H1 (cell line): ENCODE results near the gene NOL3. TPM values are rescaled to one million over a fixed set of nuclear protein-coding genes. Genes with fewer than 3 reads are reported as not detected.

ENCODE experiments used
- CTCF ChIA-PET: fragments of 300-600 bp; sonication (Branson Sonifier 250); formaldehyde crosslinking; loops from one replicate; lab custom pipeline; 2021; ENCODE audit not compliant: partially characterized antibody; lab: Charles Lee
- POLR2A ChIA-PET: fragments of 300-600 bp; sonication (Branson Sonifier 250); formaldehyde crosslinking; loops from one replicate; lab custom pipeline; 2021; ENCODE audit warnings: inconsistent platforms; ENCODE audit not compliant: partially characterized antibody; lab: Charles Lee
- DNase-seq, 2 experiments: peaks; one replicate each; pipeline versions ENCODE4 v3.0.0 to v3.0.0-alpha.2; 2010 to 2022; ENCODE audit warnings: low spot score in 2 of 2, low read depth in 1 of 2, mixed read lengths in 1 of 2
- FAIRE-seq: peaks from 2 replicates; lab custom pipeline; 2011; peaks lifted over from hg19 to GRCh38; lab: Jason Lieb, UNC
- H2AFZ ChIP-seq: 2 replicates; pipeline ENCODE4 v1.8.1; 2012; ENCODE audit warnings: low read length, inconsistent platforms
- H2AK5ac ChIP-seq: 2 replicates; pipeline ENCODE4 v1.6.1; 2013; ENCODE audit warnings: low read depth, low read length
- H2BK120ac ChIP-seq: replicated peaks from 2 replicates; pipeline ENCODE3; 2013; ENCODE audit warnings: low read depth, low read length, inconsistent platforms
- H2BK12ac ChIP-seq: 2 replicates; pipeline ENCODE4 v1.6.1; 2013; ENCODE audit warnings: low read depth, low read length
- H2BK15ac ChIP-seq: 2 replicates; pipeline ENCODE4 v1.6.1; 2013; ENCODE audit warnings: low read length
- H2BK20ac ChIP-seq: 2 replicates; pipeline ENCODE4 v1.6.1; 2013; ENCODE audit warnings: low read length
- H2BK5ac ChIP-seq: 2 replicates; pipeline ENCODE4 v1.6.1; 2013; ENCODE audit warnings: low read depth, low read length
- H3K14ac ChIP-seq: 2 replicates; pipeline ENCODE4 v1.6.1; 2013; ENCODE audit warnings: inconsistent platforms; ENCODE audit not compliant: insufficient read length
- H3K18ac ChIP-seq: 2 replicates; pipeline ENCODE4 v1.6.1; 2013; ENCODE audit warnings: low read length; ENCODE audit errors: extremely low read depth
- H3K23ac ChIP-seq: 2 replicates; pipeline ENCODE4 v1.6.1; 2013; ENCODE audit warnings: inconsistent platforms; ENCODE audit not compliant: insufficient read length
- H3K23me2 ChIP-seq: 2 replicates; pipeline ENCODE4 v1.6.1; 2013; ENCODE audit warnings: low read depth, low read length
- H3K27ac ChIP-seq: 2 replicates; pipeline ENCODE4 v1.6.1; 2011; ENCODE audit warnings: low read depth, low read length, inconsistent platforms
- H3K27me3 ChIP-seq, 4 experiments: replicated peaks in 1 of 4; 1 replicate in 1 of 4; 2 replicates in 3 of 4; pipeline versions ENCODE4 v1.6.1 to v1.8.1; 2011 to 2013; ENCODE audit warnings: low read length in 3 of 4, mild to moderate bottlenecking in 3 of 4, inconsistent platforms in 2 of 4, mixed read lengths in 2 of 4, moderate library complexity in 1 of 4; ENCODE audit not compliant: control insufficient read depth in 3 of 4, insufficient read depth in 3 of 4; ENCODE audit errors: extremely low read depth in 1 of 4
- H3K36me3 ChIP-seq, 4 experiments: 2 replicates each; pipeline versions ENCODE4 v1.6.1 to v1.8.1; 2011 to 2013; ENCODE audit warnings: mild to moderate bottlenecking in 4 of 4, low read length in 3 of 4, moderate library complexity in 2 of 4, control low read depth in 1 of 4, inconsistent platforms in 1 of 4; ENCODE audit not compliant: insufficient read depth in 4 of 4, control insufficient read depth in 2 of 4
- H3K4ac ChIP-seq: replicated peaks from 2 replicates; pipeline ENCODE3; 2013; ENCODE audit warnings: low read length, low read depth, mixed read lengths, inconsistent platforms; ENCODE audit not compliant: insufficient read length
- H3K4me1 ChIP-seq, 4 experiments: replicated peaks in 1 of 4; 1 replicate in 1 of 4; 2 replicates in 3 of 4; pipeline versions ENCODE4 v1.6.1 to v1.8.1; 2011 to 2013; ENCODE audit warnings: low read length in 3 of 4, inconsistent platforms in 2 of 4, mixed read lengths in 1 of 4; ENCODE audit not compliant: insufficient read depth in 4 of 4, control insufficient read depth in 3 of 4
- H3K4me2 ChIP-seq, 2 experiments: 2 replicates each; pipeline versions ENCODE4 v1.6.1 to v1.8.1; 2011 to 2013; ENCODE audit warnings: low read depth in 2 of 2, low read length in 2 of 2, control low read depth in 1 of 2, inconsistent platforms in 1 of 2, mild to moderate bottlenecking in 1 of 2; ENCODE audit not compliant: insufficient read depth in 1 of 2
- H3K4me3 ChIP-seq, 4 experiments: fragments of 200-600, 300-600 bp in 1 of 4; sonication (generic), shearing (Covaris generic), sonication (Bioruptor Twin) in 1 of 4; 2 replicates each; pipeline versions ENCODE4 v1.5.1 to v1.8.1; 2011 to 2016; ENCODE audit warnings: low read length in 4 of 4, low read depth in 3 of 4, control low read depth in 2 of 4, inconsistent platforms in 2 of 4, mild to moderate bottlenecking in 2 of 4, mixed read lengths in 1 of 4, moderate library complexity in 1 of 4; ENCODE audit not compliant: insufficient read depth in 2 of 4; ENCODE audit errors: extremely low read depth in 1 of 4
- H3K56ac ChIP-seq: replicated peaks from 2 replicates; pipeline ENCODE3; 2013; ENCODE audit warnings: low read depth, mild to moderate bottlenecking, mixed read lengths, low read length, inconsistent platforms; ENCODE audit not compliant: insufficient read length
- H3K79me1 ChIP-seq: 2 replicates; pipeline ENCODE4 v1.6.1; 2013; ENCODE audit warnings: low read depth, low read length, control low read depth
- H3K79me2 ChIP-seq, 2 experiments: 2 replicates each; pipeline versions ENCODE4 v1.6.1 to v1.8.1; 2012 to 2013; ENCODE audit warnings: low read length in 2 of 2, mild to moderate bottlenecking in 2 of 2, inconsistent platforms in 1 of 2; ENCODE audit not compliant: insufficient read depth in 2 of 2, control insufficient read depth in 1 of 2
- H3K9ac ChIP-seq, 4 experiments: replicated peaks in 1 of 4; 1 replicate in 1 of 4; 2 replicates in 3 of 4; pipeline versions ENCODE4 v1.6.1 to v1.8.1; 2011 to 2013; ENCODE audit warnings: low read depth in 3 of 4, low read length in 3 of 4, control low read depth in 2 of 4, mild to moderate bottlenecking in 2 of 4, moderate library complexity in 2 of 4, inconsistent platforms in 1 of 4; ENCODE audit errors: extremely low read depth in 1 of 4
- H3K9me3 ChIP-seq, 2 experiments: 2 replicates each; pipeline versions ENCODE4 v1.6.1 to v1.8.1; 2012 to 2013; ENCODE audit warnings: mild to moderate bottlenecking in 2 of 2, moderate library complexity in 2 of 2, control low read depth in 1 of 2, inconsistent platforms in 1 of 2, low read depth in 1 of 2, low read length in 1 of 2, mixed read lengths in 1 of 2; ENCODE audit not compliant: insufficient read depth in 2 of 2
- H4K20me1 ChIP-seq, 2 experiments: replicated peaks in 1 of 2; 2 replicates each; pipeline versions ENCODE3 to v1.8.1; 2011 to 2013; ENCODE audit warnings: inconsistent platforms in 2 of 2, low read length in 2 of 2, mild to moderate bottlenecking in 1 of 2; ENCODE audit not compliant: insufficient read depth in 2 of 2, control insufficient read depth in 1 of 2
- H4K5ac ChIP-seq: 2 replicates; pipeline ENCODE4 v1.6.1; 2013; ENCODE audit warnings: low read length, low read depth, mixed read lengths, inconsistent platforms; ENCODE audit not compliant: insufficient read length
- H4K8ac ChIP-seq: 2 replicates; pipeline ENCODE4 v1.8.0; 2013; ENCODE audit warnings: mild to moderate bottlenecking, moderate library complexity, low read length, inconsistent platforms; ENCODE audit not compliant: insufficient read depth; ENCODE audit errors: extremely low read depth
- H4K91ac ChIP-seq: replicated peaks from 2 replicates; pipeline ENCODE3; 2013; ENCODE audit warnings: low read length, mixed read lengths, inconsistent platforms; ENCODE audit not compliant: insufficient read length
- CEBPB ChIP-seq: IDR thresholded peaks from 2 replicates; pipeline ENCODE4 v1.6.1; 2012; ENCODE audit warnings: low read depth, low read length
- RBBP5 ChIP-seq: IDR thresholded peaks from 2 replicates; pipeline ENCODE4 v1.7.1; 2012; ENCODE audit warnings: low read depth, mild to moderate bottlenecking, inconsistent platforms, low read length, moderate library complexity, borderline replicate concordance
- WGBS, 2 experiments: shearing (Covaris generic) in 1 of 2; methylation state at CpG; one replicate each; pipeline versions ENCODE4 v1.1.6 to v1.1.7; 2013 to 2015; ENCODE audit warnings: low lambda C conversion rate in 2 of 2, mixed read lengths in 2 of 2, inconsistent platforms in 1 of 2, low coverage in 1 of 2, missing lambda C conversion rate in 1 of 2; ENCODE audit not compliant: insufficient replicate concordance in 2 of 2, insufficient coverage in 1 of 2, insufficient read length in 1 of 2; ENCODE audit errors: extremely low coverage in 1 of 2, missing lambda C conversion rate in 1 of 2; 5-methylcytosine and 5-hydroxymethylcytosine counted together
- polyA plus RNA-seq, 7 experiments: library from polyadenylated mRNA; depleted of rRNA in 3 of 7; stranded (reverse) in 5 of 7; unstranded in 2 of 7; fragments of >200 nt in 5 of 7; fragments of 200-250 nt in 2 of 7; gene quantifications; 1 replicate in 5 of 7; 2 replicates in 1 of 7; 4 replicates in 1 of 7; pipeline versions ENCODE4 v1.2.1 to v1.2.3, GENCODE V29; 2011 to 2013; ENCODE audit warnings: missing spikeins in 2 of 7, mixed read lengths in 2 of 7
- total RNA-seq: library from RNA; stranded (reverse); fragmentation: NEBNext Ultra II Directional; extraction: Animal tissue kit (Norgen Biotek cat#: 25700); gene quantifications from 2 replicates; pipeline ENCODE4 v1.2.1, GENCODE V29; 2021

NOL3 gene
- total and polyA plus RNA-seq, 2 of the 8 experiments (the other 6 are each of a cell fraction or from before 2014, with no cell fraction given), result 2.2 to 4.6 TPM

DNA sequence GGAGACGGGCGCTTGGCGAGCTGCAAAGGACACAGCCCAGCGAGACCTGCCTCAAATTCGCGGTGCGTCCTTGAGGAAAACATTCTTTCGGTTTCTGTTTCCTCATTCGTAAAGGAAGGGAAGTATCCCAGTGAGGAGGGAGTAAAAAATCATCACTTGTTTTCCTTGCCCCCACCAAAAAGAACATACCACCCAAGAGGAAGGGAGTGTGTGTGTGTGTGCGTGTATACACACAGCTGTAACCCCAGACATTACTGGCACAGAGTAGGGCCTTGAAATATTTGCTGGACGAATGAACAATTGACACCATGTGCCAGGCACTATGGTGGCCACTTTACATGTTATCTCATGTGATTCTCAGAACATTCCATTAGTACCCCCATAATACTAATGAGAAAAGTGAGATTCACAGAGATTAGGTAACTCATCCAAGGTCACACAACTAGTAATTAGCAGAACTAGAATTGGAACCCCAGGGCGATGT lies 15.4 kb downstream of the NOL3 start:
- Histone ChIP-seq H2BK12ac (no peak overlapping the region), H3K56ac (no peak overlapping the region), H3K27ac (no peak overlapping the region), H2BK20ac (no peak overlapping the region), H4K5ac (no peak overlapping the region), H3K36me3 (no peaks in the 10 kb centered on the region; a peak in 1 of 8 replicates), H2BK5ac (no peak overlapping the region; the same call in 1 of the 2 replicates), H3K23me2 (peaks cover 13% of the 10 kb centered on the region; the same call in 1 of the 2 replicates), H3K79me1 (no peaks in the 10 kb centered on the region), H3K27me3 (peaks cover 8 to 32% (median 19%) of the 10 kb centered on the region in 4 experiments), H3K23ac (no peak overlapping the region), H2BK120ac (no peak overlapping the region), H3K18ac (no peak overlapping the region), H2BK15ac (no peak overlapping the region), H3K4me2 (peak overlapping the region in 1 of 2 experiments; percentile 92; a peak in 2 of 4 replicates), H3K14ac (no peak overlapping the region), H3K4ac (peak overlapping the region; percentile 48), H3K9ac (no peak overlapping the region), H3K4me3 (no peak overlapping the region), H2AK5ac (no peak overlapping the region), H3K9me3 (no peaks in the 10 kb centered on the region), H4K8ac (no peak overlapping the region), H2AFZ (no peak overlapping the region), H4K20me1 (peaks cover 2 to 18% of the 10 kb centered on the region in 2 experiments), H3K4me1 (peaks cover 0 to 17% (median 10%) of the 10 kb centered on the region in 4 experiments; a peak in 5 of 7 replicates), H4K91ac (no peak overlapping the region), H3K79me2 (peaks cover 0 to 5% of the 10 kb centered on the region in 2 experiments; a peak in 1 of 4 replicates)
- no peak for FAIRE-seq
- no peak for DNase-seq
- TF ChIP-seq RBBP5 (peak; percentile 38; the same call in 1 of the 2 replicates), CEBPB (no peak)
- 17% methylated on average over 12 of the region's 12 CpGs; no CpG with 5 or more reads in 1 of the 2 experiments for WGBS, 2 experiments
- POLR2A ChIA-PET, result interaction anchor here (0.6 to 4.0 kb wide), 10 partner anchors 12 to 252 kb away, joined by 3 to 19 read pairs (median 4); partner anchors contain the start of genes HSF4 and NOL3
- CTCF ChIA-PET, result interaction anchor here (0.6 to 9.3 kb wide), 29 partner anchors 9 to 290 kb away, joined by 3 to 151 read pairs (median 4); partner anchors contain the start of genes B3GNT9, CES3, ELMO3 and FBXL8
